ENCODE results near the gene YTHDC2. TPM values are rescaled to one million over a fixed set of nuclear protein-coding genes. Genes with fewer than 3 reads are reported as not detected.

Gene YTHDC2
- total RNA-seq, 2 donors from 2014 or later: 17.7 to 32.0 TPM

- no peaks in the 10 kb centered on the region for H3K4me1 ChIP-seq (replicated peaks)
- H3K4me3 ChIP-seq: no peak overlapping the region
- H3K9me3 ChIP-seq: no peaks in the 10 kb centered on the region
- no peaks in the 10 kb centered on the region for H3K27me3 ChIP-seq (replicated peaks; ENCODE audit: insufficient read depth)
- intact Hi-C loops (cut with DNase I): no loop called here
- H3K27ac ChIP-seq: no peak overlapping the region
- DNase-seq (ENCODE audit: low spot score): no peak
- TF ChIP-seq CTCF (IDR thresholded peaks at IDR 0.05) (no peak), POLR2A (IDR thresholded peaks at IDR 0.05) (no peak), POLR2AphosphoS5 (IDR thresholded peaks at IDR 0.05) (no peak)
- no peaks in the 10 kb centered on the region for H3K36me3 ChIP-seq
Measured at GRCh38 chr5:113632996-113633395, 119.5 kb downstream of the YTHDC2 start.

- intact Hi-C loops (cut with DNase I): no loop called here
- WGBS: 89% methylated on average over 3 of the region's 3 CpGs
- Histone ChIP-seq H3K9me3 (no peaks in the 10 kb centered on the region), H3K4me3 (no peak overlapping the region), H3K27me3 (replicated peaks; ENCODE audit: insufficient read depth) (no peaks in the 10 kb centered on the region), H3K36me3 (no peaks in the 10 kb centered on the region), H3K27ac (no peak overlapping the region), H3K4me1 (replicated peaks) (no peaks in the 10 kb centered on the region)
- TF ChIP-seq POLR2AphosphoS5 (IDR thresholded peaks at IDR 0.05) (no peak), POLR2A (IDR thresholded peaks at IDR 0.05) (no peak)
- DNase-seq (ENCODE audit: low spot score): no peak
Measured at GRCh38 chr5:113634957-113635356, 121.5 kb downstream of the YTHDC2 start.

- H3K4me1 ChIP-seq (replicated peaks): no peaks in the 10 kb centered on the region
- no peaks in the 10 kb centered on the region for H3K36me3 ChIP-seq
- no peaks in the 10 kb centered on the region for H3K9me3 ChIP-seq
- H3K27me3 ChIP-seq (replicated peaks; ENCODE audit: insufficient read depth): no peaks in the 10 kb centered on the region
- no peak overlapping the region for H3K4me3 ChIP-seq
- DNase-seq (ENCODE audit: low spot score): no peak
- no peak for TF ChIP-seq POLR2A (IDR thresholded peaks at IDR 0.05)
- intact Hi-C loops (cut with DNase I): no loop called here
- H3K27ac ChIP-seq: no peak overlapping the region
Measured at GRCh38 chr5:113641715-113642114, 128.2 kb downstream of the YTHDC2 start.

Small RNAs within 50 kb of the gene (small RNA-seq; reads per million reads assigned to genes)
- gene RNU4ATAC13P: 0 reads per million in 2 donors

Other genes starting within 250 kb of the YTHDC2 start
- 1 to 10 TPM in 1 of 2 donors, under 1 TPM in 1; 0.32 to 4.0 TPM for gene TSSK1B, start 78.7 kb upstream of the YTHDC2 start, total RNA-seq
- 10 to 100 TPM; 41.5 to 54.1 TPM for gene MCC, start 25.2 kb upstream of the YTHDC2 start, total RNA-seq